CD4-positive, alpha-beta T cell treated with Interleukin-1 beta for 1 hour (primary cell): ENCODE data around the gene DDX18.
"Not testable (repeated sequence)": the region's sequence is repeated elsewhere in the genome, so short reads cannot be mapped to it uniquely, and the experiment has no call there.

Source experiments
- DNase-seq, 2 donors: peaks; one replicate each; pipeline ENCODE4 v3.0.0-alpha.2; 2020 to 2022

DDX18 gene

GRCh38 chr2:117814417-117815264 lies at the start of gene DDX18:
Gene DDX18 (plus strand): TSS chr2:117814691. CDS start chr2:117814778, 87 bp downstream.
- DNase-seq = peak; percentile 98

- DNase-seq = no peak
These were observed 43.8 kb upstream of the DDX18 start for GRCh38 chr2:117770730-117771129.

- DNase-seq = no peak
These were observed 42.4 kb upstream of the DDX18 start for GRCh38 chr2:117771969-117772630.

- DNase-seq = no peak
These were observed 39.8 kb upstream of the DDX18 start for GRCh38 chr2:117774716-117775115.

DNA sequence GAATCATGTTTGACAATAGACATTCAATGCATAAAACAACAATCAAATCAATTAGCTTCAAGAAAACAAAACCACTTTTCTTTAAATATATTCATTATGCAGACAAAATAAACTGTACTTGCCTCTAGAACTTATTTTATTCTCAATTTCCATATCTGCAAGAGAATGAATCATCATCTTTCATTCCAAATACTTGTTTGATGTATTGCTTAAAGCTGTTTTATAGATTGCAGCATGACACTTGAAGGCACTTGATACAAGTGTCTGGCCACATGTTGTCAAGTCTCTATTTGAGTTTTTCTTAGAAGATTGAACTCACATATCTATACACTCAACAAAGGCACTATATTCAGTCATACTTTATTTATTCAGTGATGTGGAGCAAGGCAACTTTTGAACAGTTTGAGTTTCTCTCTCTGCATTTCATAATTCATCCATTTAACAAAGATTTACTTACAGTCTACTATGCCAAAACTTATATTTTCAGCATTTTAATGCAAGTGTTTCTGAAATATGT lies 38.7 kb upstream of the DDX18 start:
- no peak for DNase-seq

- no peak for DNase-seq
These were observed 37.6 kb upstream of the DDX18 start for GRCh38 chr2:117776888-117777287.

- DNase-seq = peak; percentile 2 to 35
These were observed 28.8 kb upstream of the DDX18 start for GRCh38 chr2:117785740-117786139.

DNA sequence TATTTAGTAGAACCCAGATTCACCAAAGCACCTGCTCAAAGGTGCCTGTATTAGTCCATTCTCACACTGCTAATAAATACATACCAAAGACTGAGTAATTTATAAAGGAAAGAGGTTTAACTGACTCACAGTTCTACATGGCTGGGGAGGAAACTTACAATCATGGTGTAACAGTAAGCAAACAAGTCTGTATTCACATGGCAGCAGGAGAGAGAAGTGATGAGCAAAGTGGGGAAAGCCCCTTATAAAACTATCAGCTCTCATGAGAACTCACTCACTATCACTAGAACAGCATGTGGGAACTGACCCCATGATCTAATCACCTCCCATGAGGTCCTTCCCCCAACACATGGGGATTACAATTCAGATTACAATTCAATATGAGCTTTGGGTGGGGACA lies 28.0 kb upstream of the DDX18 start:
- DNase-seq = no peak

DNA sequence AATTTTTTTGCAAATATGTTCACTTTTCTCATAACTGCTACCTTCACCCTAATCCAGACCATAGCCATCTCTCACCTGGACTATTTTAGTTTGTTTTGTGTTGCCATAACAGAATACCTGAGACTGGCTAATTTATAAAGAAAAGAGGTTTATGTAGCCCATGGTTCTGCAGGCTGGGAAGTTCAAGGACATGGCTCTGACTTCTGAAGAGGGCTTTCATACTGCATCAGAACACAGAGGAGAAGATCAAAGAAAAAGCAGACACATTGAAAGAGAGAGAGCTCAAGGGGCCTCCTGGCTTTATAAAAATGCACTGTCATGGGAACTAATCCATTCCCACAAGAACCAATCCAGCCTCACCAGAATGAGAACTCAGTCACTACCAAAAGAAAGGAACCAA lies 25.0 kb upstream of the DDX18 start:
- no peak for DNase-seq

DNA sequence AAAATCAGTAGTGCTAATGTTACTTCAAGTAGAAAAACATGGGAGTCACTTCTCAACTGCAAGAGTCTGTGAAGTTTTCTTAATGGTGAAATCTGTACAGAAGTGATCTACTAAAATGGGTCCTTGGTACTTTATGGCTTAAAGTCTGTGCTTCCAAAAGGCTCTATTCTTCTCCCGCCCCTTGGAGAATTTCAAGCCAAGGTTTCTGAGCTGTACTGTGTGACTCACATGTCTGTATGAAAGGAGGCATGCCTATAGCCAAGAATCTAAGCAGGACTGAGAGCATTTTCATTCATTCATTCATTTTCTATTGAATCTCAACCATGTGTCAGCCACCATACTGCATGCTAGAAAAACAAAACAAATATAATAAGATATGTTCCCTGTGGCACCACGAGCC lies 19.8 kb upstream of the DDX18 start:
- DNase-seq = no peak

GRCh38 chr2:117801826-117802225 lies 12.7 kb upstream of the DDX18 start:
- DNase-seq = no peak

DNA sequence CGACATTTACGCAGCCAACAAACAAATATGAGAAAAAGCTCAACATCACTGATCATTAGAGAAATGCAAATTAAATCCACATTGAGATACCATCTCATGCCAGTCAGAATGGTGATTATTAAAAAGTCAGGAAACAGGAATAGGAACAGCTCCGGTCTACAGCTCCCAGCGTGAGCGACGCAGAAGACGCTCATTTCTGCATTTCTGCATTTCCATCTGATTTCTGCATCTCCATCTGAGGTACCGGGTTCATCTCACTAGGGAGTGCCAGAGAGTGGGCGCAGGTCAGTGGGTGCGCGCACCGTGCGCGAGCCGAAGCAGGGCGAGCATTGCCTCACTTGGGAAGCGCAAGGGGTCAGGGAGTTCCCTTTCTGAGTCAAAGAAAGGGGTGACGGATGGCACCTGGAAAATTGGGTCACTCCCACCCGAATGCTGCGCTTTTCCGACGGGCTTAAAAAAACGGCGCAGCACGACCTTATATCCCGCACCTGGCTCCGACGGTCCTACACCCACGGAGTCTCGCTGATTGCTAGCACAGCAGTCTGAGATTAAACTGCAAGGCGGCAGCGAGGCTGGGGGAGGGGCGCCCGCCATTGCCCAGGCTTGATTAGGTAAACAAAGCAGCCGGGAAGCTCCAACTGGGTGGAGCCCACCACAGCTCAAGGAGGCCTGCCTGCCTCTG lies 10.7 kb upstream of the DDX18 start:
- not testable (repeated sequence) for DNase-seq

- DNase-seq = no peak
These were observed 2.0 kb upstream of the DDX18 start for GRCh38 chr2:117812443-117812842.

GRCh38 chr2:117815946-117816345 lies 1.5 kb downstream of the DDX18 start:
- DNase-seq = no peak

DNA sequence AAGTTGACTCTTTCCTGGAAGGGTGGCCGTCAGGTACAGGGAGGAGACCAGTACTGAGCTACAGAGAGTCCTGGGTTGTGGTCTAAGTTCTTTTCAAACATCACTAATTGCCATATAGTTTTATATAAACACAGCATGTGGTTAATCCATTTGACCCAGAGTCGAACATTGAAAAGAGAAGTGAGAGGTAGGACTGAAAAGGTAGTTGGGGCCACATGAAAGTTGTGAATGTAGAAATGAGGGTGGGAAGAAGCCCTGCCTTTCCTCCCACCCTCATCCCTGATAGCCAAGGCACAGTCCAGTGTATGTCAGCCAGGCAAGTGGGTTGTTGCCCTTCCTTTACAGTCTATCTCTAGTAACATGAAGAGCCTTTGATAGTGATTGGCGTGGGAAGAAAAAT lies 4.4 kb downstream of the DDX18 start:
- no peak for DNase-seq

DNA sequence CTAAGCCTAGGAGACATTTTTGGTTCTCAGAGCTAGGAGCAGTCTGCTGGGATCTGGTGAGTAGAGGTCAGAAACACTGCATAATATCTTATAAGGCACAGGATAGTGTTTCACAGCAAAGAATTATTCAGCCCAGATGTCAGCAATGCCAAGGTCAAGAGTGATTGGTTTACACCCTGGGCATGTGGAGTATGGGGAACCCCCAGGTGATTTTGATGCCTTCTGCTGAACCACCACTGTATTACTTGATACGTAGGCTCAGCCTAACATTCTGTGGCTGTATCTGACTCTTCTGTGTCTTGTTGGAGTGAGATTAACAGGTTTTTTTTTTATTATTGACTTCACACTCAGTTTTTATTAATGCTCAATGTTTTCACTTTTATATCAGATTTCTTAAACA lies 6.0 kb downstream of the DDX18 start:
- no peak for DNase-seq

DNA sequence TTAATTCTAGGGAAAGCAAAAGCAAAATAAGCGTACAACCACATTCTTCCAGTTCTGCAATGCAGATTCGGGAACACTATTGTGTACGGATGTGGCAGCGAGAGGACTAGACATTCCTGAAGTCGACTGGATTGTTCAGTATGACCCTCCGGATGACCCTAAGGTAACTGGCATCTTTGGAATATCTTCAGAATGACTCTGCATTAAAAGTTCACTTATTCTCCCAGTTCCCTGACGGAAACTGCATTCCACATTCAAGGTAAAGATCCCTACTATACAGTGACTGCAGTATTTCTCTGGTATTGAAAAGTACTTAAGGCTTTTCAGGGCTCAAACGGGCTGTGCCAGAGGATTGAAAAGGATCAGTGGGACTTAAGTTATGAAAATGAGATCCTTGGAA lies 10.9 kb downstream of the DDX18 start:
- no peak for DNase-seq

GRCh38 chr2:117827464-117827863 lies 13.0 kb downstream of the DDX18 start:
- DNase-seq = not testable (repeated sequence)

DNA sequence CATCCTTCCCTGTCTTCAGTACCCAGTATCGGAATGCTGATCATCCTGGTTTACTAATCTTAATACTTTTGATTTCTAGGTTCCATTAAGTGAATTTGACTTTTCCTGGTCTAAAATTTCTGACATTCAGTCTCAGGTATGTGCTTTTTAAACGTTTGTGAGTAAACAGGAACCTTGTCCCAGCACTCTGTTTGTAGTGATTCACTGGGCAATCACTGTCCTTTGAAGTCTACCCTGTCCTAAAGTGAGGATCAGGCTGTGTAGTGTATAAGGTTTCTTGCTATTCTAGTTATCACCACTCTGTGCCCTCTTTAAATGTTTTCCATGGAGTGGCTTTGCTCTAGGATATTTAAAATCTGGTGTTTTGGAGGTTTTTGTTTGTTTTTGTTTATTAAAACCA lies 14.4 kb downstream of the DDX18 start:
- no peak for DNase-seq

GRCh38 chr2:117832332-117832731 lies 17.8 kb downstream of the DDX18 start:
- DNase-seq = no peak

DNA sequence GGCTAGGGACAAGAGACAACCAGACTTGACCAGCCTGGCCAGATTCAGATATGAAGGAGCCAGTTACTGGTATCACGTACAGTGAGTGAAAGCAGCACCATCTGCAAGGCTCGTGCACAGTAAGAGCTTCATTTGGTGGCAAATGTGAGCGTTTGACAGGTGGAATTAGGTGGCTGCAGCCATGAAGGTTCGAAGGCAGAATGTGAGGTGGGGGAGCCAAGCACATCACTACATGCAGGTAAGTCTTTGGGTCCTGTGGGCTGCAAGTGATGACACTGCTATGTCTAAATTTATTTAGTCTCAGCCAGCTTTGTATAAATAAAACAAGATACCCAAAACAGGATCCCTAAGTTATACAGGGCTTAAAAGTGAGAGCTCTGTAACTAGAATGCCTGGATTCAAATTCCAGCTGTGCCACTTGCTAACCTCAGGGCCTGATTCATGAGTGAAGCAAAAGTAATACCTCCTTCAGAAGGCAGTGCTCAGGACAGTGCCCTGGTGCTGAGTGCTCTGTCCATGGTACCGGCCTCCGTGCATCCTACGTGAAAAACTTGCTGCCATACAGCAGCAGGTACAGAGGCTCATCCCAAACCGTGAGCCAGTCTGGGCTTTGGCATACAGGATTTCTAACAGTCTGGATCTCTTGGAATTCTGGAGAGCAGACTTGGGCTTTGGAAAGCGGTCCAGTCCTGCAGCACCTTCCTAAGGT lies 18.6 kb downstream of the DDX18 start:
- no peak for DNase-seq

DNA sequence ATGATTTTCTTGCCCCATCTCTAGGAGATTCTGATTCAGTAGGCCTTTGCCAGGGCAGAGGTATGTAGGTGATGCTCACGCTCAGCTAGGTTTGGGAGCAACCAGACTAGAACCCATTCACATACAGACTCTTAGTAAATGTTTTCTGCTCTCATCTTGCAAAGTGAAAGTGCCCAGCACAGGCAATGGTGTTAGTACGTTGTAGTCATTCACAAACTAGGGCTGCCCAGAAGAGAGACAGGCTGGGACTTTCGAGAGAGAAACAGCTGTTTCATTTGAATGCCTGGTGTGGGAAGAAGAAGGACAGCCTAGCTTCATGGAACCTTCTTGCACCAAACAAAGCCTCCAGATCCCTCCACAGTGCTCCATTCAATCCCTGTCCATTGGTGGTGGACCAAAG lies 19.4 kb downstream of the DDX18 start:
- DNase-seq = no peak

DNA sequence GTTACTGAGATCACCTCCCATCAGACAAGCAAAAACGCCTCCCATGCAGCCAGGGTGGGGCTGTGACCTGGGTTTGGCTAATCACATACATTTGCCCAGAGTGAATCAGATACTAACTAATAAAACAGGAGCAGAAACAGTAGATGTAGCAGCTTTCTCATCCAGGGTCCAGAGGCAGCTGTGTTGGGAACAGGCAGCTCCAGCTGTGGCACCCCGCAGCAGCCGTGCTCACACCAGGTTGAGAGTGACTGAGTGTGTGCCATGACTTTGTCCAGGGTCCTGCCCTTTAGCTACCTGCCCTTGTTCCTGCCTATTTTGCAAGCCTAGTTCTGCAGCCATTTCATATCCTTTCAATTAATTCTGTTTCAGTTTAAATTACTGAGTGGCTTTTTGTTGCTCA lies 20.5 kb downstream of the DDX18 start:
- no peak for DNase-seq
